Epithelial cell of prostate (primary cell): Measurements from ENCODE around the gene TGIF1.

Source experiments
- DNase-seq: peaks from one replicate; pipeline ENCODE4 v3.0.0-alpha.2; 2011; ENCODE audit warnings: low read depth, low spot score
- H3K27ac ChIP-seq: fragments of 450-650 bp; 2 replicates; pipeline ENCODE4 v1.5.1; 2017; ENCODE audit warnings: mild to moderate bottlenecking

Gene TGIF1

DNA sequence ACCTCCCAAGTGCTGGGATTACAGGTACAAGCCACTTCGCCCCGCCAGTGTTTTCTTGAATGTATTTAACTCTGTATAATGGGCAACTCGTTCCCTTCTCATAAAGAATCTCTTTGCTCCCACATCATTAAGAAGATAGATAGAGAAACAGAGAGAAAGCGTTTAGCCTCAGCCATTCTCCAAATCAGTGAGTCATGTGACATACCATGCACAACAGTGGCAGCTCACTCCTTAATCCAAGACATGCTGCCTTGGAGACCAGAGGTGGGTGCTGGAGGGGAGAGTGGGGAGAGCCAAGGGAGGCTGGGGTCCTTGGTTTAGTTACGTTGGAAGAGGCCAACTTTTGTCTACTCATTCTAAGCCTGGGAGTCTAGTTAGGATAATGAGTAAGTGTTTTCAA is 54.7 kb downstream of the TGIF1 start:
- DNase-seq: no peak
- no peak overlapping the region for H3K27ac ChIP-seq

DNA sequence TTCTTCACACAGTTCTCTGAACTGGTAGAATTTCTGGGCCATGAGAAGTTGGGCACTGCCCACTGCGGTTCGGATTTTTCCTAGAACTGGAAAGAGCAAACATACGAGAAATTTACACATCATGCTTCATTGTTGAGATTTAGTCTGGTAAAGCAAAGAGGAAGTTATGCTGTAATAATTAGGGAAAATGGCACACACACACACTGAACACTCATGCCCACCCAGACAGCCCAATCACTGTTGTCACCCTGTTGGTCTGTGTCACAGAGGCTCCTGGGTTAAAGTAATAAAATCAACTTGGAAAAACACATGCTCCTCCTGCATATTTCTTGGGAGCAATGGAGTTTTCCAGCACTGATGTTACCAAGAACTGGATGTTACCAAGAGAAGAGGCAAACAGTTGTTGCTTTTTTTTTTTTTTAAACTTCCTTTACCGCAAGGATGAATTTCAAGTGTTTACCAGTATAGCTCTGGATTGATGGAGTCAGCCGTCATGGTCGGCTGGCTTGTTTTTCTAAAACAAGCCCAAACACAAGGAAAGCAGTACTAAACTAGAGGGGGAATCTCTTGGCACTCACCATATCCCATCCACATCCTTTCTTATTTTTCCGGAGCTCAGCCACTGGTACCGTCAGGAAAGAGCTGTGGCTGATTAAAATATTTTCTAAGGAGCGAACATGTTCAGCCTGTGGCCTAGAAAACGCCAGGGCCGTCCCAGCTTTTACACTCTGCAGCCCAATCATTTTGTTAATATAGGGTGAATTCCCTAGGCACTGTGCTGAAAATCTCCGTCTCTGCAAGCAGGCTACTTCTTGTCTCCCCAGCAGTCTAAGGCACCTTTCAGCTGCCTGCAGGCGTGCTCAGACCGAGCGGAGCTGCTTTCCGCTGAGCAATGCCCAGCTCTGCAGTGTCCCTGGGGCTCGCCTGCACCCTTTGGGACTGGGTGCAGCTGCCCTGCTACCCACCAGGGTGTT is 58.9 kb downstream of the TGIF1 start:
- H3K27ac ChIP-seq: no peak overlapping the region
- DNase-seq: no peak
